ENCODE results near the gene MAPK8.

GRCh38 chr10:48316236-48316635, 9.8 kb downstream of the MAPK8 start:
- TF ChIP-seq GATA2 (IDR thresholded peaks at IDR 0.05; ENCODE audit: low read depth, low read length), result no peak
- no peak for TF ChIP-seq GATA3 (IDR thresholded peaks at IDR 0.05; ENCODE audit: low read depth, low read length)

Measured in SH-SY5Y (cell line).